CD4-positive, alpha-beta T cell treated with Interleukin-17A for 4 hours (primary cell): Measurements from ENCODE around the gene OR11L1.

Experiments used
- DNase-seq: peaks from one replicate; pipeline ENCODE4 v3.0.0-alpha.2; 2020; ENCODE audit warnings: mixed read lengths

OR11L1 gene

GRCh38 chr1:247797518-247797917, 44.2 kb downstream of the OR11L1 start:
- no peak for DNase-seq
